Transverse colon (tissue), 4 donors: ENCODE measurements around the gene B9D1.

Experiments
- EP300 ChIP-seq: sonication (generic); formaldehyde crosslinking; IDR thresholded peaks from one replicate; pipeline ENCODE4 v1.6.1; 2017; ENCODE audit warnings: antibody characterized with exemption, low read depth
- POLR2A ChIP-seq: fragments of 450-650 bp; IDR thresholded peaks from one replicate; pipeline ENCODE4 v1.6.1; 2016; ENCODE audit warnings: antibody characterized with exemption, mild to moderate bottlenecking, moderate library complexity
- POLR2AphosphoS5 ChIP-seq, 3 donors: sonication (generic); formaldehyde crosslinking; IDR thresholded peaks; one replicate each; pipeline ENCODE4 v1.6.1; 2016; ENCODE audit warnings: antibody characterized with exemption in 3 of 3
- TF ChIP-seq, protein P1 (sequence below), 5 experiments: fragments of 200-600 bp in 3 of 5; fragments of 450-650 bp in 2 of 5; sonication (generic) in 3 of 5; IDR thresholded peaks; 1 replicate in 2 of 5; 2 replicates in 3 of 5; pipeline ENCODE4 v1.5.1; 2016 to 2017; ENCODE audit warnings: antibody characterized with exemption in 5 of 5, inconsistent platforms in 3 of 5, mild to moderate bottlenecking in 2 of 5, moderate library complexity in 1 of 5

DNA sequence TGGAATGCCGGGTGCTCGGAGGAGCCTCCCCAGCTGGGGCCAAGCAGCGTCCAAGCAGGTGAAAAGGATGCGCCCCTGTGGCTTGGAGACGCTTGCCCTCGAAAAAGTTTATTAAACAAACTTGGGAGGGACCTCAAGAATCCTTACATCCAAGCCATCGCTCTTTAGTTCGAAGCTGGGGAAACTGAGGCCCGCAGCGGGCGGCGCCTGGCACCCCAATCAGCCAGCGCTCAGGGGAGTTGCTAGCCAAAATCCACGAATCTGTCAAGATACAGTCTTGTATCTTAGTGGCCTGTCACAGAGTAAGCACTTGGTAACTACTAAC is 553 bp upstream of the B9D1 start:
- TF ChIP-seq, protein P1, sequence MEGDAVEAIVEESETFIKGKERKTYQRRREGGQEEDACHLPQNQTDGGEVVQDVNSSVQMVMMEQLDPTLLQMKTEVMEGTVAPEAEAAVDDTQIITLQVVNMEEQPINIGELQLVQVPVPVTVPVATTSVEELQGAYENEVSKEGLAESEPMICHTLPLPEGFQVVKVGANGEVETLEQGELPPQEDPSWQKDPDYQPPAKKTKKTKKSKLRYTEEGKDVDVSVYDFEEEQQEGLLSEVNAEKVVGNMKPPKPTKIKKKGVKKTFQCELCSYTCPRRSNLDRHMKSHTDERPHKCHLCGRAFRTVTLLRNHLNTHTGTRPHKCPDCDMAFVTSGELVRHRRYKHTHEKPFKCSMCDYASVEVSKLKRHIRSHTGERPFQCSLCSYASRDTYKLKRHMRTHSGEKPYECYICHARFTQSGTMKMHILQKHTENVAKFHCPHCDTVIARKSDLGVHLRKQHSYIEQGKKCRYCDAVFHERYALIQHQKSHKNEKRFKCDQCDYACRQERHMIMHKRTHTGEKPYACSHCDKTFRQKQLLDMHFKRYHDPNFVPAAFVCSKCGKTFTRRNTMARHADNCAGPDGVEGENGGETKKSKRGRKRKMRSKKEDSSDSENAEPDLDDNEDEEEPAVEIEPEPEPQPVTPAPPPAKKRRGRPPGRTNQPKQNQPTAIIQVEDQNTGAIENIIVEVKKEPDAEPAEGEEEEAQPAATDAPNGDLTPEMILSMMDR (IDR thresholded peaks at IDR 0.05), result no peak
- TF ChIP-seq POLR2A, result no peak
- TF ChIP-seq EP300, result no peak
- TF ChIP-seq POLR2AphosphoS5 (IDR thresholded peaks at IDR 0.05), result no peak
